Endothelial cell of hepatic sinusoid (primary cell): Measurements from ENCODE around the gene NPS.

ENCODE experiments used
- in situ Hi-C: cut with HindIII; loops from 2 replicates; pipeline ENCODE4 v1.10.0; 2017; ENCODE audit warnings: low sequenced_read_pairs

The NPS gene

GRCh38 chr10:127556916-127557315, 7.8 kb downstream of the NPS start:
- in situ Hi-C loops = no loop called here

- in situ Hi-C loops = no loop called here
Measured at GRCh38 chr10:127561647-127562046, 12.5 kb downstream of the NPS start.

- in situ Hi-C loops = no loop called here
Measured at GRCh38 chr10:127563718-127564553, 14.8 kb downstream of the NPS start.

GRCh38 chr10:127564644-127565043, 15.5 kb downstream of the NPS start:
- in situ Hi-C loops = no loop called here

GRCh38 chr10:127565583-127565982, 16.5 kb downstream of the NPS start:
- in situ Hi-C loops = no loop called here

- in situ Hi-C loops = no loop called here
Measured at GRCh38 chr10:127569210-127569609, 20.1 kb downstream of the NPS start.

GRCh38 chr10:127570036-127570435, 20.9 kb downstream of the NPS start:
- in situ Hi-C loops = no loop called here

- in situ Hi-C loops = no loop called here
Measured at GRCh38 chr10:127571386-127571785, 22.3 kb downstream of the NPS start.

GRCh38 chr10:127576051-127576450, 26.9 kb downstream of the NPS start:
- in situ Hi-C loops = no loop called here

- in situ Hi-C loops = no loop called here
Measured at GRCh38 chr10:127576740-127577161, 27.6 kb downstream of the NPS start.

- in situ Hi-C loops = no loop called here
Measured at GRCh38 chr10:127577376-127578258, 28.5 kb downstream of the NPS start.

- in situ Hi-C loops = no loop called here
Measured at GRCh38 chr10:127578259-127578960, 29.3 kb downstream of the NPS start.

GRCh38 chr10:127578961-127579305, 29.8 kb downstream of the NPS start:
- in situ Hi-C loops = no loop called here

GRCh38 chr10:127579640-127580039, 30.5 kb downstream of the NPS start:
- in situ Hi-C loops = no loop called here

GRCh38 chr10:127580822-127581221, 31.7 kb downstream of the NPS start:
- in situ Hi-C loops = no loop called here

GRCh38 chr10:127585519-127586023, 36.5 kb downstream of the NPS start:
- in situ Hi-C loops = no loop called here

- in situ Hi-C loops = no loop called here
Measured at GRCh38 chr10:127587668-127588365, 38.7 kb downstream of the NPS start.

GRCh38 chr10:127592586-127592985, 43.5 kb downstream of the NPS start:
- in situ Hi-C loops = no loop called here

- in situ Hi-C loops = no loop called here
Measured at GRCh38 chr10:127600479-127600878, 51.4 kb downstream of the NPS start.
